GM19397 (cell line): ENCODE measurements around the gene SKAP1.

Experiments used
- ATAC-seq: cut with Tn5 transposase; IDR thresholded peaks from one replicate; pipeline ENCODE4 v1.9.1; 2021; ENCODE audit warnings: mild to moderate bottlenecking, moderate library complexity; ENCODE audit not compliant: unreplicated experiment

Gene SKAP1

GRCh38 chr17:48153691-48154358 lies 276.2 kb downstream of the SKAP1 start:
- ATAC-seq: no peak

GRCh38 chr17:48152289-48152688 lies 277.7 kb downstream of the SKAP1 start:
- ATAC-seq: no peak

GRCh38 chr17:48151220-48151619 lies 278.8 kb downstream of the SKAP1 start:
- no peak for ATAC-seq

- ATAC-seq: no peak
These were observed 279.4 kb downstream of the SKAP1 start for GRCh38 chr17:48150597-48151001.

- no peak for ATAC-seq
These were observed 280.1 kb downstream of the SKAP1 start for GRCh38 chr17:48149787-48150463.

- ATAC-seq: no peak
These were observed 280.9 kb downstream of the SKAP1 start for GRCh38 chr17:48148854-48149786.

- no peak for ATAC-seq
These were observed 281.8 kb downstream of the SKAP1 start for GRCh38 chr17:48148029-48148770.

GRCh38 chr17:48144976-48145798 lies 284.8 kb downstream of the SKAP1 start:
- ATAC-seq: no peak

- ATAC-seq: no peak
These were observed 285.8 kb downstream of the SKAP1 start for GRCh38 chr17:48144231-48144630.

- no peak for ATAC-seq
These were observed 286.4 kb downstream of the SKAP1 start for GRCh38 chr17:48143629-48144028.

GRCh38 chr17:48139944-48140343 lies 290.1 kb downstream of the SKAP1 start:
- ATAC-seq: no peak

GRCh38 chr17:48137656-48138055 lies 292.4 kb downstream of the SKAP1 start:
- ATAC-seq: no peak

- no peak for ATAC-seq
These were observed 295.0 kb downstream of the SKAP1 start for GRCh38 chr17:48134912-48135480.

- no peak for ATAC-seq
These were observed 297.6 kb downstream of the SKAP1 start for GRCh38 chr17:48132385-48132784.

GRCh38 chr17:48131216-48131824 lies 298.7 kb downstream of the SKAP1 start:
- ATAC-seq: no peak

- ATAC-seq: no peak
These were observed 300.0 kb downstream of the SKAP1 start for GRCh38 chr17:48129981-48130380.

GRCh38 chr17:48128400-48128799 lies 301.6 kb downstream of the SKAP1 start:
- ATAC-seq: no peak

GRCh38 chr17:48127371-48128051 lies 302.5 kb downstream of the SKAP1 start:
- no peak for ATAC-seq

- no peak for ATAC-seq
These were observed 303.5 kb downstream of the SKAP1 start for GRCh38 chr17:48126532-48126850.
